Measurements from ENCODE around the gene ZNRF1.

- TF ChIP-seq POLR2AphosphoS2 (IDR thresholded peaks at IDR 0.05; ENCODE audit: low read depth, low read length) = no peak
- TF ChIP-seq TAF1 (IDR thresholded peaks at IDR 0.05; ENCODE audit: borderline replicate concordance, low read depth, low read length) = no peak
- TF ChIP-seq JUNB (IDR thresholded peaks at IDR 0.05) = no peak
- TF ChIP-seq MXI1 (IDR thresholded peaks at IDR 0.05; ENCODE audit: low read depth, low read length) = no peak
- TF ChIP-seq MTA3 (IDR thresholded peaks at IDR 0.05; ENCODE audit: borderline replicate concordance, low read length) = no peak
- TF ChIP-seq ZNF384 (IDR thresholded peaks at IDR 0.05; ENCODE audit: borderline replicate concordance, low read depth, low read length) = no peak
- TF ChIP-seq CREB1 (IDR thresholded peaks at IDR 0.05; ENCODE audit: low read depth) = no peak
- no peak for TF ChIP-seq CREM (IDR thresholded peaks at IDR 0.05; ENCODE audit: low read depth)
- TF ChIP-seq CTCF (IDR thresholded peaks at IDR 0.05 in 2 of 3, conservative IDR thresholded peaks at IDR 0.05 in 1 of 3; ENCODE audit: control insufficient read depth in 2 of 3, extremely low read depth in 1 of 3, insufficient read depth in 1 of 3, low read depth in 3 of 3, low read length in 3 of 3) = no peak
- no peak for TF ChIP-seq POLR2A (IDR thresholded peaks at IDR 0.05; ENCODE audit: low read depth, low read length)
- TF ChIP-seq SMARCA5 (IDR thresholded peaks at IDR 0.05) = no peak
- no peak for TF ChIP-seq ZBTB33 (IDR thresholded peaks at IDR 0.05)
Observed at GRCh38 chr16:74954763-74955162, 44.1 kb upstream of the ZNRF1 start.

Data from GM12878 (cell line).